Neural crest cell (in vitro differentiated cells): Measurements from ENCODE around the gene NTSR2. TPM values are rescaled to one million over a fixed set of nuclear protein-coding genes. Genes with fewer than 3 reads are reported as not detected.

ENCODE experiments used
- DNase-seq: peaks from one replicate; pipeline ENCODE4 v3.0.0; 2021; ENCODE audit warnings: low read depth, mixed read lengths, low spot score
- H3K27ac Mint-ChIP-seq: one replicate; pipeline ENCODE4 v1.8.0; 2021; ENCODE audit warnings: mild to moderate bottlenecking, mixed read lengths; ENCODE audit not compliant: unreplicated experiment
- H3K27me3 Mint-ChIP-seq: 2 replicates; pipeline ENCODE4 v1.8.0; 2021; ENCODE audit warnings: low read depth, mild to moderate bottlenecking, mixed read lengths
- H3K36me3 Mint-ChIP-seq: 2 replicates; pipeline ENCODE4 v1.8.0; 2021; ENCODE audit warnings: low read depth, mild to moderate bottlenecking, mixed read lengths
- H3K4me1 Mint-ChIP-seq: 2 replicates; pipeline ENCODE4 v1.8.0; 2021; ENCODE audit warnings: mixed read lengths
- H3K4me3 Mint-ChIP-seq: one replicate; pipeline ENCODE4 v1.8.0; 2021; ENCODE audit warnings: mild to moderate bottlenecking, mixed read lengths
- H3K9me3 Mint-ChIP-seq: 2 replicates; pipeline ENCODE4 v1.8.0; 2021; ENCODE audit warnings: mixed read lengths
- CTCF ChIP-seq: fragments of 200-600 bp; sonication (generic); conservative IDR thresholded peaks from 2 replicates; pipeline ENCODE4 v1.5.0; 2021; ENCODE audit warnings: antibody characterized with exemption, mild to moderate bottlenecking
- total RNA-seq: library from RNA; stranded (reverse); gene quantifications from 2 replicates; pipeline ENCODE4 v1.2.1, GENCODE V29; 2021

Gene NTSR2
- total RNA-seq, 1 donor from 2014 or later, result not detected

- Mint-ChIP-seq H3K27me3 (peaks cover 45% of the 10 kb centered on the region), H3K4me3 (no peak overlapping the region), H3K27ac (no peak overlapping the region)
These were observed 1.9 kb downstream of the NTSR2 start for GRCh38 chr2:11667866-11668637.

GRCh38 chr2:11667194-11667593, 2.8 kb downstream of the NTSR2 start:
- no peak for DNase-seq
- peaks cover 6% of the 10 kb centered on the region for H3K4me1 Mint-ChIP-seq
- peaks cover 6% of the 10 kb centered on the region for H3K36me3 Mint-ChIP-seq
- no peak for TF ChIP-seq CTCF
- H3K27ac Mint-ChIP-seq, result no peak overlapping the region
- peaks cover 40% of the 10 kb centered on the region for H3K27me3 Mint-ChIP-seq
- no peak overlapping the region for H3K4me3 Mint-ChIP-seq
- H3K9me3 Mint-ChIP-seq, result peaks cover 11% of the 10 kb centered on the region

More at GRCh38 chr2:11667866-11668637, 1.9 kb downstream of the NTSR2 start:
- DNase-seq, result no peak
- no peak for TF ChIP-seq CTCF
- peaks cover 1% of the 10 kb centered on the region for H3K36me3 Mint-ChIP-seq
- H3K4me1 Mint-ChIP-seq, result peaks cover 6% of the 10 kb centered on the region
- H3K9me3 Mint-ChIP-seq, result peaks cover 6% of the 10 kb centered on the region

GRCh38 chr2:11665510-11666362, 4.3 kb downstream of the NTSR2 start:
- Mint-ChIP-seq H3K36me3 (peaks cover 9% of the 10 kb centered on the region), H3K27ac (no peak overlapping the region), H3K4me1 (peaks cover 6% of the 10 kb centered on the region), H3K9me3 (peaks cover 14% of the 10 kb centered on the region), H3K4me3 (no peak overlapping the region), H3K27me3 (peaks cover 36% of the 10 kb centered on the region)
- no peak for TF ChIP-seq CTCF
- no peak for DNase-seq

- DNase-seq, result no peak
- peaks cover under 1% of the 10 kb centered on the region for H3K4me1 Mint-ChIP-seq
- peaks cover 9% of the 10 kb centered on the region for H3K36me3 Mint-ChIP-seq
- peaks cover 29% of the 10 kb centered on the region for H3K27me3 Mint-ChIP-seq
- no peak for TF ChIP-seq CTCF
- H3K4me3 Mint-ChIP-seq, result no peak overlapping the region
- no peak overlapping the region for H3K27ac Mint-ChIP-seq
- peaks cover 14% of the 10 kb centered on the region for H3K9me3 Mint-ChIP-seq
These were observed 5.0 kb downstream of the NTSR2 start for GRCh38 chr2:11665028-11665427.

GRCh38 chr2:11663427-11663826, 6.6 kb downstream of the NTSR2 start:
- no peak overlapping the region for H3K4me3 Mint-ChIP-seq
- H3K9me3 Mint-ChIP-seq, result peaks cover 14% of the 10 kb centered on the region
- TF ChIP-seq CTCF, result no peak
- peaks cover 9% of the 10 kb centered on the region for H3K36me3 Mint-ChIP-seq
- no peaks in the 10 kb centered on the region for H3K4me1 Mint-ChIP-seq
- peaks cover 21% of the 10 kb centered on the region for H3K27me3 Mint-ChIP-seq
- no peak for DNase-seq
- no peak overlapping the region for H3K27ac Mint-ChIP-seq
